ENCODE results near the gene PRAMEF15. TPM values are rescaled to one million over a fixed set of nuclear protein-coding genes. Genes with fewer than 3 reads are reported as not detected.
"Not testable (repeated sequence)": the region's sequence is repeated elsewhere in the genome, so short reads cannot be mapped to it uniquely, and the experiment has no call there.

Gene PRAMEF15
- total RNA-seq, 4 donors from 2014 or later: not detected

- not testable (repeated sequence) for H3K27ac ChIP-seq, H3K4me1 ChIP-seq, H3K4me3 ChIP-seq, ATAC-seq, H3K27me3 ChIP-seq, H3K36me3 ChIP-seq
- TF ChIP-seq CTCF (IDR thresholded peaks at IDR 0.05): peak; percentile 12 to 64 (median 58)
- H3K9me3 ChIP-seq: peaks cover 0 to 15% (median 0%) of the 10 kb centered on the region in 3 donors
- 8 to 20% methylated on average over 1 to 5 of the region's 5 CpGs for WGBS, 2 donors (ENCODE audit: low coverage in 1 of 2)
These were observed 41.4 kb downstream of the PRAMEF15 start for GRCh38 chr1:13356774-13357173.

DNA sequence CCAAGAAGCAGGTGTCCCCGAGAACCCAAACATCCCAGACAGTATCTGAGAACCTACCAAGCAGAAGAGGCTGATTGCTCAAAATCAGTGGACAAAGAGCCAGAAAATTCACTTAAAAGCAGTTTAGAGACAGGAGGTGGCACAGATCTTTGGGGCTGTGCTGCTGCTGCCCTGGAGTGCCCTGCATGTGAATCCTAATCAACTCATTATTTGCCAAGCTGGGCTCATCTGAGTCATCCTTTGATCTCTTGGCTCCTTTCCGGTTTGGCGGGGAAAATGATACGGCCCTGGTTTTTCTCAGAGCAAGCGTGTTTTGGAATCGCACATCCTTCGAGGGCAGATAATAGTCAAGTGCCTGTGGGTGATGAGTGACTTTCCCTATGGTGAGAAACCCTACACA is 47.0 kb downstream of the PRAMEF15 start:
- not testable (repeated sequence) for H3K9me3 ChIP-seq, H3K27me3 ChIP-seq, H3K36me3 ChIP-seq, H3K27ac ChIP-seq, ATAC-seq, H3K4me3 ChIP-seq, H3K4me1 ChIP-seq
- no CpG with 5 or more reads among the region's 7 CpGs for WGBS, 2 donors (ENCODE audit: low coverage in 1 of 2)

DNA sequence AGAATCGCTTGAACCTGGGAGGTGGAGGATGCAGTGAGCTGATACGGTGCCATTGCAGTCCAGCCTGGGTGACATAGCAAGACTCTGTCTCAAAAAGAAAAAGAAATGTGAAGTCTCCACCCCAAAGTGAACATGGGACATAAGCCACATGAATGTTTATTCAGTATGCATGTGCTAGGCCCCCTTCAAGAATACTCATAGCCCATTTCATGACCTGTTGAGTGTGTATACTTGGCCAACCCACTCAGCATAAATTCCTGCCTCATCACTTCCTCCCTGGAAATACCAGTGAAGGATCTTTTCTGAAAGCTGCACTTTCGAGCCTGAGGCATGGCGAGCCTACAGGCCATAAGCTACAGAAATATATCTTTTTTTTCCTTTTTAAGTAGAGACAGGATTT is 49.5 kb downstream of the PRAMEF15 start:
- H3K4me3 ChIP-seq, H3K27me3 ChIP-seq, ATAC-seq, H3K36me3 ChIP-seq, H3K4me1 ChIP-seq, H3K9me3 ChIP-seq, H3K27ac ChIP-seq: not testable (repeated sequence)
- WGBS, 2 donors (ENCODE audit: low coverage in 1 of 2): no CpG with 5 or more reads among the region's 4 CpGs

GRCh38 chr1:13366536-13366935 is 51.2 kb downstream of the PRAMEF15 start:
- H3K36me3 ChIP-seq, H3K4me3 ChIP-seq, H3K4me1 ChIP-seq, ATAC-seq, H3K27ac ChIP-seq, H3K27me3 ChIP-seq, H3K9me3 ChIP-seq: not testable (repeated sequence)
- 88 to 96% methylated on average over 3 of the region's 3 CpGs for WGBS, 2 donors (ENCODE audit: low coverage in 1 of 2)

DNA sequence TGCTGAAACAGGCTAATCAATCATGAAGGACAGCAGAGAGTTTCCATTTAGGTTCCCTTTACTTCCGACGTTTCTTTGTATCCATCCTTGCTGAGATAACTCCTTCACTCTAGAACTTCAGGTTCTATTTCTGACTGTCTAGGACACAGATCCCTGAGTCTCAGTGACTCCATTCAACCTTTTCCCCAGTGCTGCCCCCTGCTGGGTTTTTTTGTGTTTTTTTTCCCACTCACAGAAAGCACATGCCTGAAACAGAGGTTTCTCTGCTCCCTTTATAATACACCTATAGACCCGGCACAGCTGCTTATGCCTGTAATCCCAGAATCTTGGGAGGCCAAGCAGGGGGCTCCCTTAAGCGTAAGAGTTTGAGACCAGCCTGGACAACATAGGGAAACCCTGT is 53.2 kb downstream of the PRAMEF15 start:
- H3K4me3 ChIP-seq, H3K4me1 ChIP-seq, ATAC-seq, H3K9me3 ChIP-seq, H3K27ac ChIP-seq, H3K36me3 ChIP-seq, H3K27me3 ChIP-seq: not testable (repeated sequence)
- WGBS, 2 donors (ENCODE audit: low coverage in 1 of 2): 65 to 88% methylated on average over 2 of the region's 4 CpGs

Small RNA genes within 50 kb of the gene (small RNA-seq; reads per million reads assigned to genes)
- 0 reads per million in 4 donors for gene RNU6-771P

Other genes with a start within 250 kb of the PRAMEF15 start
- not detected for gene PRAMEF25, start 244.8 kb upstream of the PRAMEF15 start, total RNA-seq
- not detected for gene HNRNPCL2, start 198.7 kb upstream of the PRAMEF15 start, total RNA-seq
- gene PRAMEF26, start 159.6 kb upstream of the PRAMEF15 start, total RNA-seq: not detected
- gene HNRNPCL4, start 149.9 kb upstream of the PRAMEF15 start, total RNA-seq: not detected
- gene PRAMEF9, start 143.7 kb upstream of the PRAMEF15 start, total RNA-seq: not detected
- not detected for gene PRAMEF13, start 114.2 kb upstream of the PRAMEF15 start, total RNA-seq
- not detected for gene PRAMEF18, start 89.4 kb upstream of the PRAMEF15 start, total RNA-seq
- not detected for gene PRAMEF5, start 61.4 kb upstream of the PRAMEF15 start, total RNA-seq
- not detected for gene PRAMEF8, start 30.4 kb upstream of the PRAMEF15 start, total RNA-seq
- not detected for gene PRAMEF33, start 12.0 kb upstream of the PRAMEF15 start, total RNA-seq
- gene PRAMEF14, start 31.6 kb downstream of the PRAMEF15 start, total RNA-seq: not detected
- gene PRAMEF19, start 56.4 kb downstream of the PRAMEF15 start, total RNA-seq: not detected
- under 1 TPM in 1 of 4 donors, not detected in 3; 0.19 TPM for gene PRAMEF17, start 74.1 kb downstream of the PRAMEF15 start, total RNA-seq
- not detected for gene PRAMEF20, start 94.9 kb downstream of the PRAMEF15 start, total RNA-seq
- under 1 TPM in 1 of 4 donors, not detected in 3; 0.23 TPM for gene LRRC38, start 198.4 kb downstream of the PRAMEF15 start, total RNA-seq